ENCODE results near the gene FAM222A. TPM values are rescaled to one million over a fixed set of nuclear protein-coding genes. Genes with fewer than 3 reads are reported as not detected.

FAM222A gene
- total RNA-seq, 1 experiment from 2014 or later = 3.7 TPM

- no peak overlapping the region for H2AFZ ChIP-seq (ENCODE audit: low read depth, low read length, poor library complexity, severe bottlenecking)
- H3K9me2 ChIP-seq (ENCODE audit: insufficient read depth) = no peaks in the 10 kb centered on the region
- intact Hi-C loops (cut with micrococcal nuclease) = no loop called here
- H3K79me2 ChIP-seq (ENCODE audit: insufficient read depth, low read length) = no peaks in the 10 kb centered on the region
- no peaks in the 10 kb centered on the region for H3K4me1 ChIP-seq (ENCODE audit: control insufficient read depth in 1 of 2, insufficient read depth in 2 of 2, low read length in 2 of 2)
- POLR2A ChIA-PET = no interaction called here
- H3K4me3 ChIP-seq (replicated peaks in 1 of 2; ENCODE audit: low read depth in 1 of 2, low read length in 2 of 2) = no peak overlapping the region
- ATAC-seq = no peak
- no TSS peak for BruUV-seq (replicated peaks)
- H3K4me2 ChIP-seq (ENCODE audit: low read length) = no peak overlapping the region
- RAD21 ChIA-PET (ENCODE audit: low non-redundant PET in 1 of 2, low total read pairs in 2 of 2, uncharacterized antibody in 2 of 2, unreplicated experiment in 2 of 2) = no interaction called here
- no peak overlapping the region for H3K9ac ChIP-seq (ENCODE audit: low read length)
- no peaks in the 10 kb centered on the region for H3K36me3 ChIP-seq (ENCODE audit: control insufficient read depth in 1 of 2, insufficient read depth in 2 of 2, low read length in 2 of 2)
- no peak overlapping the region for H3K27ac ChIP-seq (ENCODE audit: low read depth, low read length)
- H3K27me3 ChIP-seq (ENCODE audit: insufficient read depth, low read length) = no peaks in the 10 kb centered on the region
- CTCF ChIA-PET = no interaction called here
- TF ChIP-seq EGR1 (IDR thresholded peaks at IDR 0.05; ENCODE audit: low read depth) (no peak), ZFX (IDR thresholded peaks at IDR 0.05) (no peak), TCF7L2 (IDR thresholded peaks at IDR 0.05; ENCODE audit: borderline replicate concordance, extremely low read depth, insufficient read depth, insufficient read length) (no peak), ZNF274 (IDR thresholded peaks at IDR 0.05; ENCODE audit: low read depth, low read length) (no peak), CTCF (IDR thresholded peaks at IDR 0.05 in 2 of 3, conservative IDR thresholded peaks at IDR 0.05 in 1 of 3; ENCODE audit: borderline replicate concordance in 1 of 3, insufficient read depth in 1 of 3, low read depth in 2 of 3, low read length in 2 of 3) (no peak), YY1 (IDR thresholded peaks at IDR 0.05; ENCODE audit: extremely low read depth, insufficient replicate concordance, low read depth, low read length) (no peak), CBX3 (IDR thresholded peaks at IDR 0.05; ENCODE audit: low read depth) (no peak), ELF1 (IDR thresholded peaks at IDR 0.05; ENCODE audit: borderline replicate concordance, low read depth) (no peak)
- no peaks in the 10 kb centered on the region for H3K9me3 ChIP-seq (ENCODE audit: control insufficient read depth in 1 of 2, insufficient read depth in 1 of 2, low read depth in 1 of 2, low read length in 2 of 2)
- no peak for DNase-seq (ENCODE audit: low read depth, low spot score)
- H4K20me1 ChIP-seq (ENCODE audit: insufficient read depth) = no peaks in the 10 kb centered on the region
These were observed 14.4 kb downstream of the FAM222A start for GRCh38 chr12:109727746-109728726.
